ENCODE measurements around the gene OPCML. TPM values are rescaled to one million over a fixed set of nuclear protein-coding genes. Genes with fewer than 3 reads are reported as not detected.

OPCML gene
- total RNA-seq, 1 experiment from 2014 or later: 0.58 TPM

DNA sequence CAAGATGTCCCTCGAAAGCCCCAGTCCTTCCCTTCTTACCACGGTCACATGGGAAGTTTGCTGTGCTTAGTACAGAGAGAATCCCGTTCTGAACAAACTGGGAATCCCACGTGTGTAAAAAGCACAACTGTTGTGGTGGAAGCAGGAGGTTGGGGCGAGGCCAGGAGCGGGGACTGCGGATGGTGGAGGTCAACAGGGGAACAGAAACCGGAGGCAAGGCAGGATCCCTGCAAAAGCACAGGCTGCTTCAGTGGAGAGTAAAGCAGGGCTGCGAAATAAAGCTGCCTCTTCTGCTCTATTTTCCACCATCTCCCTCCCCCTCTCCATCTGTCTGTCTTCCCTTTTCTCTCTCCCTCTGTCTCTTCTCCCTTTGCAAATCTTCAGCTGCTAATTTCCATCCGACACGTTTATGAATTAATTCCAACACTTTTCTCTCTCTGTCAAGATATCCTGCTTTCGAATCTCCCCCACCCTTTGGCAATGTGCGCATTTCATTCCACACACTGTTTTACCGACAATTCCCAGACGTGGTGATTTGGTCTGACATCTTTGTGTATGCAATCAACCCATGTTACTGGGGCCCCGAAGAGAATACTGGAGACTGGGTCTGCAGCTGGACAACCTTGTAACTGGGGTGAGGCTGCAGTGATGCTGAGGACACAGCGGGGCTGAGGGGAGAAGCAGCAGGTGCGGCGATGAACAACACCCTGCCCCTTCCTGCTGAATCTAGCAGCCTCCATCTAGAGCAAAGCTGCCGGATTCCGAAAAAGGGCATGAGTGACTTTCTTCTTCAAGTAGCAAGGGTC is 571.8 kb downstream of the OPCML start:
- H3K4me1 ChIP-seq (replicated peaks): peaks cover 12% of the 10 kb centered on the region
- no peak overlapping the region for H3K4me3 ChIP-seq
- no peaks in the 10 kb centered on the region for H3K36me3 ChIP-seq
- no peaks in the 10 kb centered on the region for H3K9me3 ChIP-seq (replicated peaks)
- no peaks in the 10 kb centered on the region for H3K27me3 ChIP-seq (replicated peaks)
- H3K27ac ChIP-seq: no peak overlapping the region
- DNase-seq (ENCODE audit: low read depth in 1 of 2, low spot score in 2 of 2): no peak

DNA sequence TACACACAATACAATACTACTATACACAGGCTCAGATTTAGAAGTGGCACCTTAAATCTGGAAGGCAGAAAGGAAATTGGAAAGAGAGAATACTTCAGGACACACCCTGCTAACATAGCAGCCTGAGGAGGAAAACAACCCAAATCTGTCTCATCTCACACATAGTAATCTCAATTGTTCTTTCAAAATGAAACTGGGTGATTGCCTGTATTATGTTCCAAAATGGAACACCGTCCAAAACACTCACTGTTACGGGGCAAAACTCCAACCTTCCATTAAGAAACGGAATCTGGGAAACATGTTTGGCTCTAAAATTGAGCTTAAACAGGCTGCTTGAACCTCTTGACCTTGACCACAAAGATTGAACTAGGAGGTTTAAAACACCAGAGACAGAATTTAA is 572.6 kb downstream of the OPCML start:
- Histone ChIP-seq H3K36me3 (no peaks in the 10 kb centered on the region), H3K9me3 (replicated peaks) (no peaks in the 10 kb centered on the region), H3K27ac (no peak overlapping the region), H3K27me3 (replicated peaks) (no peaks in the 10 kb centered on the region), H3K4me1 (replicated peaks) (peaks cover 12% of the 10 kb centered on the region), H3K4me3 (no peak overlapping the region)
- no peak for DNase-seq (ENCODE audit: low read depth in 1 of 2, low spot score in 2 of 2)

GRCh38 chr11:132957881-132958280 is 574.4 kb downstream of the OPCML start:
- Histone ChIP-seq H3K36me3 (no peaks in the 10 kb centered on the region), H3K27ac (no peak overlapping the region)

DNA sequence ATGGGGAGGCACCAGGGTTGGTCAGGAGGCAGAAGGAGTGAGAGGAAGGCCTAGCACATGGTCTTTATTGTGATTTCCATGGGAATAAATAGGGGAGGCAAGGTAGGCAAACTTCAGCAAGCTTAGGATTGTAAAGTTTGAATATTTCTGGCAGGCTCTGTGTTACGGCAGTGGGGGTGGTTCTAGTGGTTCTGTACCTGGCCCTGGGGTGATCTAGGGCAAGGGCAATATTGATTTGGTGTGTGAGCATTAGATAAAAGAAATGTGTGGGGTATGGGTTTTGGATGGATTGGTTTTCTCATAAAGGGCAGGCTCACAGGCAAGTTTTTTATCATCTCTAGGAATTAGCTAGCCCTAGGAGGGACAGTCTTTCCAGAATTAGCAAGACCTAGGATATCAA is 584.0 kb downstream of the OPCML start:
- Histone ChIP-seq H3K4me3 (no peak overlapping the region), H3K27ac (no peak overlapping the region), H3K4me1 (replicated peaks) (no peaks in the 10 kb centered on the region), H3K9me3 (replicated peaks) (no peaks in the 10 kb centered on the region), H3K36me3 (no peaks in the 10 kb centered on the region), H3K27me3 (replicated peaks) (no peaks in the 10 kb centered on the region)
- no peak for DNase-seq (ENCODE audit: low read depth in 1 of 2, low spot score in 2 of 2)

More at GRCh38 chr11:132957881-132958280, 574.4 kb downstream of the OPCML start:
- H3K4me3 ChIP-seq: no peak overlapping the region
- H3K9me3 ChIP-seq (replicated peaks): no peaks in the 10 kb centered on the region
- DNase-seq (ENCODE audit: low read depth in 1 of 2, low spot score in 2 of 2): no peak
- H3K27me3 ChIP-seq (replicated peaks): no peaks in the 10 kb centered on the region
- H3K4me1 ChIP-seq (replicated peaks): peaks cover 11% of the 10 kb centered on the region

DNA sequence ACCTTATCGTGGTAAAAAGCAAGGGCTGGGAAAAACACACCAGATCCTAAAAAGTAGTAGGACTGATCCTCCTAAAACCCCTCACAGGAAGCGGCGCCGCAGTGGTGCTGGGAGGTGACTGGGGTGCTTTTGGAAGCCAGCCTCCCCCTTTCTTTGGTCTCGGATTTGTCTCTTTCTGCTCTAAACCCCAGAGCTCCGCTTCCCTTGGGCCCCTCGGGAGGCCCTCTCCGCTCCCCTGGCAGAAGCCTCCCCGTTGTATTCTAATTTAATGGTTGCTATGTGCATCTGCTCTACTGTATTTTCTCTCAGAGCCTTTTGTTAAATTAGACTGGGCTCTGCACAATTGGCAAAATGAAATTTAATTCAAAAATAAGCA is 587.7 kb downstream of the OPCML start:
- Histone ChIP-seq H3K36me3 (no peaks in the 10 kb centered on the region), H3K4me3 (no peak overlapping the region)
- DNase-seq (ENCODE audit: low read depth in 1 of 2, low spot score in 2 of 2): no peak

GRCh38 chr11:132943706-132944568 is 588.4 kb downstream of the OPCML start:
- no peaks in the 10 kb centered on the region for H3K4me1 ChIP-seq (replicated peaks)
- no peaks in the 10 kb centered on the region for H3K36me3 ChIP-seq
- no peaks in the 10 kb centered on the region for H3K9me3 ChIP-seq (replicated peaks)
- H3K27me3 ChIP-seq (replicated peaks): no peaks in the 10 kb centered on the region
- no peak overlapping the region for H3K27ac ChIP-seq
- H3K4me3 ChIP-seq: peak overlapping the region; percentile 39
- no peak for DNase-seq (ENCODE audit: low read depth in 1 of 2, low spot score in 2 of 2)

More for the DNA sequence above, 587.7 kb downstream of the OPCML start:
- Histone ChIP-seq H3K27ac (no peak overlapping the region), H3K9me3 (replicated peaks) (no peaks in the 10 kb centered on the region), H3K27me3 (replicated peaks) (no peaks in the 10 kb centered on the region), H3K4me1 (replicated peaks) (no peaks in the 10 kb centered on the region)

GRCh38 chr11:132943357-132943705 is 589.0 kb downstream of the OPCML start:
- no peaks in the 10 kb centered on the region for H3K36me3 ChIP-seq
- peak overlapping the region; percentile 39 for H3K4me3 ChIP-seq
- no peaks in the 10 kb centered on the region for H3K9me3 ChIP-seq (replicated peaks)
- no peaks in the 10 kb centered on the region for H3K4me1 ChIP-seq (replicated peaks)
- no peak overlapping the region for H3K27ac ChIP-seq
- H3K27me3 ChIP-seq (replicated peaks): no peaks in the 10 kb centered on the region
- no peak for DNase-seq (ENCODE audit: low read depth in 1 of 2, low spot score in 2 of 2)

DNA sequence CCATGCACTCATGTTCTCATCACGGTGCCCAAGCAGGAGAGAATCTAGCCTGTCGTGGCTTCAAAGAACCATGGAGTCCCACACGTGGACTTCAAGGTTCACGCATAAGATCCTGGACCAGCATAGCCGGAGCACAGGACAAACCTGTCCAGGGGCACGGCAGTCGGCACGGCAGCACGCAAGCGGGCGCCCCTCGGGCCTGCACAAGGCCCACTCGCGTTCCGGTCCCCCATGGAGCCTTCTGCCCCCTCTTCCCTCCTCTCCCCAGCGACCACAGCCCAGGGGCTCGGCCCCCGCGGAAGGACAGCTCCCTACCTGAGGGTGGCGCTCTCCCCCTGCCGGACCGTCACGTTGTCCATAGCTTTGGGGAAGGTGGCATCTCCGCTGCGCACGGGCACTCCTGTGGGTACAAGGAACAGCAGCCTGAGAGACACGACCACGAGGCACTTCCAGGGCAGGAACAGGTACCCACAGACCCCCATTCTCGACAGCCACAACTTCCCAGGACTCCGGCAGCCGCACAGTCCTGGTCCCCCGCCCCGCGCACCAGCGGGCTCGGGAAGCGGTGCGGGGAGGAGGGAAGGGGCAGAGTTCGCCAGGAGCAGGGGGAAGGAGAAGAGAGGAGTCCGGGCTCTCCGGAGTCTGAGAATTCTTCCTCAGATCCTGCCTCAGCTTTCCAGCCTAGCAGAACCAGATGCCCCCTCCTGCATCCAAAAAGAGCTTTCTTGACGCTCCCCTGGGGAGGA is 589.5 kb downstream of the OPCML start:
- Histone ChIP-seq H3K4me1 (replicated peaks) (no peaks in the 10 kb centered on the region), H3K4me3 (no peak overlapping the region)

DNA sequence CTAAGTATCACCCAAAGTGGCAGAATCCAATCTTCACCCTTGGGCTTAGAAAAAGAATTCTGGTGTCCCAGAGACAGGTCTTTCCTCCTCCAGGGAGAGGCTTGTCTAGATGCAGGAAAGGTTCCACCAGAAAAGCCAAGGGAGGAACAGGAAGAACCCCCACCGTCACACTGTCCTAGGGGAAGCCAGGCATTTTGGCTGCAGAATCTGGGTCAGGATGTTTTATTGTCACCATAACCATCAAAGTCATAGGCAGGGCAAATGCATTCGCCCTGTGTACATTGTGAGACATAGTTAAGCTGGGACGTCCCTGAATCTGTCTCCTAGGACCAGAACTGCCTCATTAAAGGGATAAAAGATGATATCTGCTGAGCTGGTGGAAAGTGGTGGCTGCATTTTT is 590.5 kb downstream of the OPCML start:
- DNase-seq (ENCODE audit: low read depth in 1 of 2, low spot score in 2 of 2): no peak
- H3K4me3 ChIP-seq: no peak overlapping the region
- H3K36me3 ChIP-seq: no peaks in the 10 kb centered on the region

More for the DNA sequence above, 589.5 kb downstream of the OPCML start:
- H3K27ac ChIP-seq: no peak overlapping the region
- DNase-seq (ENCODE audit: low read depth in 1 of 2, low spot score in 2 of 2): no peak
- no peaks in the 10 kb centered on the region for H3K36me3 ChIP-seq
- no peaks in the 10 kb centered on the region for H3K27me3 ChIP-seq (replicated peaks)
- H3K9me3 ChIP-seq (replicated peaks): no peaks in the 10 kb centered on the region

DNA sequence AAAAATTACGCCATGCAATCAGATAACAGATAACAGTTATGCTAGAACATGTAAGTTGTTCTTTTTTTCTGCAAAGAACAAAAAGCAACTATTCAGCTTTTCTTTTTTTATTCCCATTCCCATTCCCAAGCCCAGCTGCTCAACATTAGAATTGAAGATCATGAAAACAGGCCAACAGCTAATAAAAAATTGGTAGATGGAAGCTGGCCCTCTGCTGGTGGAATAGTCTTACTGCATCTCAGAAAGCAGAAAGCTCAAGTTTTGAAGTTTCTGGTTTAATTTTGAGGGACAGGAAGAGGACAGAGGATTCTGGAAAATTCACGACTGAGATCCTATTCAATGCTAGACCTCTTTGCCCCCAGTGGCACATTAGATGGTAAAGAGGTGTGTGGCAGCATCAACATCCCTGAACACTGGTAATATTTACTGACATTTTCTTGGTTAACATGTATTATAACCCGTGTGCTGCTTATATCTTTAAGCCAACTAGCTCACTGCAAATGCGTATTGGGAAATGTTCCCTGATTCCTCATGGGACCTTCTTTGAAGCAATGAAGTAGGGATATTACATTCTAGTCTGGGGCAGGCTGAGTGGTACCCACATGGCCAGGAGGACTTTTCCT is 591.2 kb downstream of the OPCML start:
- H3K9me3 ChIP-seq (replicated peaks): no peaks in the 10 kb centered on the region
- H3K36me3 ChIP-seq: no peaks in the 10 kb centered on the region
- DNase-seq (ENCODE audit: low read depth in 1 of 2, low spot score in 2 of 2): peak in 1 of 2 experiments; percentile 18
- H3K27me3 ChIP-seq (replicated peaks): no peaks in the 10 kb centered on the region
- no peaks in the 10 kb centered on the region for H3K4me1 ChIP-seq (replicated peaks)
- H3K4me3 ChIP-seq: no peak overlapping the region
- H3K27ac ChIP-seq: no peak overlapping the region

More for the DNA sequence above, 590.5 kb downstream of the OPCML start:
- no peaks in the 10 kb centered on the region for H3K27me3 ChIP-seq (replicated peaks)
- no peak overlapping the region for H3K27ac ChIP-seq
- H3K9me3 ChIP-seq (replicated peaks): no peaks in the 10 kb centered on the region
- no peaks in the 10 kb centered on the region for H3K4me1 ChIP-seq (replicated peaks)

DNA sequence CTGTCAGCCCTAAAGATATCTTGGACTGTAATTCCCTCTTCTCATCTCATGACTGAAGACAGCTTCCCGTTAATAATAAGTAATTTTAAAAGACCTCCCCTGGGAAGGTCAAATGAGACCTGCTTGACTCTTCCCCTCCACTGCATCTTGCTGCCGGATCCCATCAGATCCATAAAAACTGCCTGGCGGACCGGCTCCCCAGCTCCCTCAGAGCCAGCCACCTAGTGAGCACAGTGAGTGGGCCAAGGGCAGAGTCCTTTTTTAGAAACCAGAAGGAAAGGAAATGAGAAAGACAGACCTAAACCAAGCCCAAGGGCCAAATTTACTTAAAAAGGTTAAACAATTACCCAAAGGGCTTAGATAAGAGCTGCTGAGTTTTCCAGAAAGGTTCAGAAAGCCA is 595.3 kb downstream of the OPCML start:
- Histone ChIP-seq H3K4me3 (no peak overlapping the region), H3K27ac (no peak overlapping the region), H3K36me3 (no peaks in the 10 kb centered on the region), H3K4me1 (replicated peaks) (no peaks in the 10 kb centered on the region), H3K27me3 (replicated peaks) (no peaks in the 10 kb centered on the region), H3K9me3 (replicated peaks) (no peaks in the 10 kb centered on the region)
- DNase-seq (ENCODE audit: low read depth in 1 of 2, low spot score in 2 of 2): no peak

GRCh38 chr11:132935383-132935782 is 596.9 kb downstream of the OPCML start:
- no peaks in the 10 kb centered on the region for H3K4me1 ChIP-seq (replicated peaks)
- H3K4me3 ChIP-seq: no peak overlapping the region
- no peaks in the 10 kb centered on the region for H3K27me3 ChIP-seq (replicated peaks)
- no peaks in the 10 kb centered on the region for H3K9me3 ChIP-seq (replicated peaks)
- no peak for DNase-seq (ENCODE audit: low read depth in 1 of 2, low spot score in 2 of 2)
- H3K27ac ChIP-seq: no peak overlapping the region
- H3K36me3 ChIP-seq: no peaks in the 10 kb centered on the region

GRCh38 chr11:132933703-132934102 is 598.6 kb downstream of the OPCML start:
- no peak overlapping the region for H3K27ac ChIP-seq
- DNase-seq (ENCODE audit: low read depth in 1 of 2, low spot score in 2 of 2): no peak
- H3K27me3 ChIP-seq (replicated peaks): no peaks in the 10 kb centered on the region
- no peak overlapping the region for H3K4me3 ChIP-seq
- no peaks in the 10 kb centered on the region for H3K9me3 ChIP-seq (replicated peaks)
- H3K4me1 ChIP-seq (replicated peaks): no peaks in the 10 kb centered on the region
- no peaks in the 10 kb centered on the region for H3K36me3 ChIP-seq
